ENCODE measurements around the gene PNMT.

DNA sequence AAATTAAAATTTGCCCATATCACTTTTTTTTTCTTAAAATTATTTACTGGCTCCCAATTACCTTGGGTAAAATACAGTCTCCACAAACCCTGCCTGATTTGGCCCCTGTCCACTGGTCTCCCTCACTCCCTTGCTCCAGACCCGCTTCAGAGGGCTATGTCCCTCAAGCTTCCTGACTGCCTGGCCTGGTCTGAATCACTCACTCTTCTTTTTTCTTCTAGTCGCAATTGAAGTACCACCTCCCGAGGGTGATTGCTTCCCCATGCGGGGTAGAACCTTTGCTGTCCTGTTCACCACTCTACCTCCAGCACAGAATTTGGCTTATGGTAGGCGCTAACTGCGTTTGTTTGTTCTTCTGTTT is 20.2 kb downstream of the PNMT start:
- TF ChIP-seq, protein P1, sequence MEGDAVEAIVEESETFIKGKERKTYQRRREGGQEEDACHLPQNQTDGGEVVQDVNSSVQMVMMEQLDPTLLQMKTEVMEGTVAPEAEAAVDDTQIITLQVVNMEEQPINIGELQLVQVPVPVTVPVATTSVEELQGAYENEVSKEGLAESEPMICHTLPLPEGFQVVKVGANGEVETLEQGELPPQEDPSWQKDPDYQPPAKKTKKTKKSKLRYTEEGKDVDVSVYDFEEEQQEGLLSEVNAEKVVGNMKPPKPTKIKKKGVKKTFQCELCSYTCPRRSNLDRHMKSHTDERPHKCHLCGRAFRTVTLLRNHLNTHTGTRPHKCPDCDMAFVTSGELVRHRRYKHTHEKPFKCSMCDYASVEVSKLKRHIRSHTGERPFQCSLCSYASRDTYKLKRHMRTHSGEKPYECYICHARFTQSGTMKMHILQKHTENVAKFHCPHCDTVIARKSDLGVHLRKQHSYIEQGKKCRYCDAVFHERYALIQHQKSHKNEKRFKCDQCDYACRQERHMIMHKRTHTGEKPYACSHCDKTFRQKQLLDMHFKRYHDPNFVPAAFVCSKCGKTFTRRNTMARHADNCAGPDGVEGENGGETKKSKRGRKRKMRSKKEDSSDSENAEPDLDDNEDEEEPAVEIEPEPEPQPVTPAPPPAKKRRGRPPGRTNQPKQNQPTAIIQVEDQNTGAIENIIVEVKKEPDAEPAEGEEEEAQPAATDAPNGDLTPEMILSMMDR (IDR thresholded peaks at IDR 0.05): no peak
- no peak for TF ChIP-seq MEF2A (IDR thresholded peaks at IDR 0.05; ENCODE audit: borderline replicate concordance, low read depth)
- TF ChIP-seq GABPA (IDR thresholded peaks at IDR 0.05; ENCODE audit: low read depth): no peak
- no peak for TF ChIP-seq TEAD4 (IDR thresholded peaks at IDR 0.05; ENCODE audit: borderline replicate concordance, insufficient read depth)
- TF ChIP-seq FOSL2 (IDR thresholded peaks at IDR 0.05; ENCODE audit: borderline replicate concordance, low read depth): no peak
- no peak for TF ChIP-seq TCF12 (IDR thresholded peaks at IDR 0.05)
- TF ChIP-seq NFIC (IDR thresholded peaks at IDR 0.05; ENCODE audit: borderline replicate concordance): no peak
- no peak for TF ChIP-seq YY1 (IDR thresholded peaks at IDR 0.05; ENCODE audit: low read depth)
- no peak for TF ChIP-seq SMC3 (IDR thresholded peaks at IDR 0.05; ENCODE audit: low read depth, low read length)
- no peak for TF ChIP-seq RCOR1 (IDR thresholded peaks at IDR 0.05; ENCODE audit: low read length)
- no peak for TF ChIP-seq FOXJ3 (CRISPR knock-in tag; IDR thresholded peaks at IDR 0.05)
